OCI-LY7 (cell line): ENCODE results near the gene MPPED1.

Source experiments
- CTCF ChIP-seq: fragments of 200-600 bp; sonication (generic); conservative IDR thresholded peaks from 2 replicates; pipeline ENCODE4 v1.5.1; 2014; ENCODE audit warnings: mild to moderate bottlenecking, antibody characterized with exemption, low read length, moderate library complexity, mixed read lengths
- EZH2phosphoT487 ChIP-seq: fragments of 200-600 bp; sonication (generic); IDR thresholded peaks from 2 replicates; pipeline ENCODE4 v1.6.1; 2018; ENCODE audit warnings: low read depth, borderline replicate concordance, mild to moderate bottlenecking, mixed run types, antibody characterized with exemption, low read length, moderate library complexity, mixed read lengths

DNA sequence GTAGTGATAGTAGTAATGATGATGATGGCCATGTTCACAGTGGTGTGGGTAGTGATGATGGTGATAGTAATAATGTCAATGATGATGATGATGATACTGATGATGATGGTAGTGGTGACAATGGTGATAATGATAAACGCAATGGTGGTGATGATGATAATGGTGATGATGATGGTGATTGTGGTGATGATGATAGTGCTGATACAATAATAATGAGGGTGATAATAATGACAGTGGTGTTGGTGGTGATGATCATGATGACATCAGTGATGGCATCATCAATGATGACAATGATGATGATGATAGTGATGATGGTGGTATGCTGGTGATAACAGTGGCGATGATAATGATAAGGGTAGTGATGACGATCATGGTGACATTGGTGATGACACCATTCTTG lies 92.3 kb downstream of the MPPED1 start:
- TF ChIP-seq CTCF (no peak), EZH2phosphoT487 (no peak)
